ENCODE measurements around the gene ZNRD2. TPM values are rescaled to one million over a fixed set of nuclear protein-coding genes. Genes with fewer than 3 reads are reported as not detected.

ZNRD2 gene
- polyA plus RNA-seq, 1 donor: 53.9 TPM

DNA sequence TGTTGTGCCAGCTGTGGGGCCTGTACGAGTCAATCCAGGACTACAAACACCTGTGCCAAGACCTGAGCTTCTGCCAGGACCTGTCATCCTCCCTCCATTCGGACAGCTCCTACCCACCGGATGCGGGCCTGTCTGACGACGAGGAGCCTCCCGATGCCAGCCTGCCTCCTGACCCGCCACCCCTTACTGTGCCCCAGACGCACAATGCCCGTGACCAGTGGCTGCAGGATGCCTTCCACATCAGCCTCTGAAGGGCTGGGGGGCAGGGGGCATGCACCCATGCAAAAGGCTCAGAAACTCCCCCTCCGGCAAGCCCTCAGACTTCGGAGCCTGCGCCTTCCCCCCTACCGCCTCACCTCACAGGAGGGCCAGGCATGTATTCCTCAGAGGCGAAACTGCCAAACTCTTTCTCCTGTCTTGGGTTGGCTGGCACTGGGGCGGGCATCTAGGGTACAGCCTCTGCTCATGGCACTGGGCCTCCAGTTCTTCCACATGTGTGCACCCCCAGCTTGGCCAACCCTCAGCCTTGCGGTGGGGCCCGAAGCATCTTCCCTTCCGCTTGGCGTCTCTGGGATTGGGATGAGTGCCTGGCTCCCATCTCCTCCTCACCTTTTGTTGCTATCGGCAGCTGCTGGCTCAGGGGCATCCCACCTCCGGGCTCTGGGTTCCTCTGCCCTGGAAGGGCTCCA is 3.3 kb downstream of the ZNRD2 start:
- DNase-seq (ENCODE audit: low read depth): no peak

DNA sequence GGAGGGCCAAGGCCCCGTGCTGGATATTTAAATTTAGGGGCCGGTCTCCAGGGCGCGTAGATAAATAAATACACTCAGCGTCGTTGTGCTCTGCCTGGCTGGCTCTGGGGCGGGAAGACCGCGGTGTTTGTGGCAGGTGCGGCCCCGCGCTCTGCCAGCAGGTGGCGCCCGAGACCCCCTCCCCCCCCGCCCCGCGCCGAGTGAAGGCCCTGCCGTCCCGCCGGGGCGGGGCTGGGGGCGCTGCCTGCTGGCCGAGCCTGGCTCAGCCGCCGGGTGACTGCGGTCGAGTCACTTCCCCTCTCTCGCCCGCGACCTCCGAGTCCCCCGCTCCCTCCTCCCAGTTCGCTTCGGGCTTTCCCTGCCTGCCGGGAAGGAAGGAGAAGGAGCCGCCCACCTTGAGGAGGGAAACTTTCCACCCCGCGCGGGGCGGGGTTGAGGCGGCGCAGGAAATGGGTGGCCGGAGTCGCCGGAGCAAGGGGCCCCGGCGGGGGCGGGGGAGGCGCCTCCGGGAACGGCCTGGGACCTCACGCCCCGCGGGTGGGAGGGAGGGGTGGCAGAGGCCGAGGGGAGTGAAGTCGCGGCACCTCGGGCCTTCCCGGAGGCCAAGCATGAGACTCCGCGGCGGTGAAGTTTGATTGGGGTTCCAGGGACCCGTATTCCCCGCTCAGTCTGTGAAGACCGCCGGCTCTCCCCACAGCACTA is 4.0 kb downstream of the ZNRD2 start:
- DNase-seq (ENCODE audit: low read depth): peak; percentile 77

- no peak for DNase-seq (ENCODE audit: low read depth)
Measured at GRCh38 chr11:65574811-65575567, 4.7 kb downstream of the ZNRD2 start.

DNA sequence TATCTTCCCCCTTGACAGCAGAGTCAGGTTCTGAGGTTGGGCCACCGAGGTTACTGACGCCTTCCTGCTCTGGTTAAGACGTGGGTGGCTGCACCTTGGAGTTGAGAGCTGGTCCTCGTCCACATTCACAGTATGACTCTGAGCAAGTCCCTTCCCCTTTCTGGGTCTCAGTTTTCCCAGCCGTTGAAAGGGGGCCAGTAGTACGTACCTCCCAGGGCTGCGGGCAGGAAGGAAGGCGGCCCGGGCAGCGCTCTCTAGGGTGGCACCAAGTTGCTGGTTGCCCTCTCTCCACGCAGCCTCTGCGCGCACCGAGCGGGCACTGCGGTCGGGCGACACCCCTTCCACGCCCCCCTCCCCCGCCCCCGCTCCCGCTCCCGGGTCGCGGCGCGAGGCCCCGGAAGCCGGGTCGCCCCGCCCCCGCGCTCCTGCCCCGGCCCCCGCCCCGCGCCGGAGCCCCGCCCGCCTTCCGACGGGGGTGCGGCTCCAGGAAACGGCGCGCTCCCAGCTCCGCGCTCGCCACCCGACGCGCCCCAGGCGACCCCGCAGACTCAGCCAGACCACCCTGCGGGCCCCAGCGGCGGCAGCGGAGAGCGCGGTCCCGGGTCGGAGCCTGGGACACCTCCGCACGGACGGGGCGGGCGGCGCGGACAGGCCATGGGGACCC is 5.4 kb downstream of the ZNRD2 start, which contains the start of gene EHBP1L1:
TSS of gene EHBP1L1 (plus strand) at position 486 of the 664 bp plus-strand sequence. CDS start 250 bp downstream, outside the sequence.
- no peak for DNase-seq (ENCODE audit: low read depth)

DNA sequence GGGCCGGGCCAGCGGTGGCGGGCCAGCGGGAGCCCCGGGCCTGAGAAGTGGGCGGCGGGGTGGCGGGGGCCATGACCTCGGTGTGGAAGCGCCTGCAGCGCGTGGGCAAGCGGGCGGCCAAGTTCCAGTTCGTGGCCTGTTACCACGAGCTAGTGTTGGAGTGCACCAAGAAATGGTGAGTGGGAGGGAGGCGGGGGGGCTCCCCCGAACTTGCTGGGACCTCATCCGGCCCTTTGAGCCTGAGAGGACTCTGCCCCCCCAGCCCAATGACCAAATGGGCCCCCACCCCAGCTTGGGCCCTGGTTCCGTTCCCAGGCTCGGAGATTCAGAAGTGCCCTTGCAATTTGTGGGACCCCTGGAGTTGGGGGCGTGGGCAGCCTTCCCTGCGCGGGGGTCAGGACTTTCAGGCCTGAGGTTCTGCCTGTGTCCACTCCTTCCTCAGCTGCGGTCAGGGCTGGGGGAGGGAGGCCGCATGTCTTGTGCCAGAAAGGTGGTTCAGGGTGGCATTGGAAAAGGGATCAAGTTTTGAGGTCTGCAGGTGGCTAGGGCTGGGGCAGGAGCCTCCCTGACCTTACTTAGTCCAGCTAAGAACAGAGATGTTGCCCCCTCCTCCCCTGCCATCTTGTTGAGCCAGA is 6.1 kb downstream of the ZNRD2 start:
- DNase-seq (ENCODE audit: low read depth): no peak

DNA sequence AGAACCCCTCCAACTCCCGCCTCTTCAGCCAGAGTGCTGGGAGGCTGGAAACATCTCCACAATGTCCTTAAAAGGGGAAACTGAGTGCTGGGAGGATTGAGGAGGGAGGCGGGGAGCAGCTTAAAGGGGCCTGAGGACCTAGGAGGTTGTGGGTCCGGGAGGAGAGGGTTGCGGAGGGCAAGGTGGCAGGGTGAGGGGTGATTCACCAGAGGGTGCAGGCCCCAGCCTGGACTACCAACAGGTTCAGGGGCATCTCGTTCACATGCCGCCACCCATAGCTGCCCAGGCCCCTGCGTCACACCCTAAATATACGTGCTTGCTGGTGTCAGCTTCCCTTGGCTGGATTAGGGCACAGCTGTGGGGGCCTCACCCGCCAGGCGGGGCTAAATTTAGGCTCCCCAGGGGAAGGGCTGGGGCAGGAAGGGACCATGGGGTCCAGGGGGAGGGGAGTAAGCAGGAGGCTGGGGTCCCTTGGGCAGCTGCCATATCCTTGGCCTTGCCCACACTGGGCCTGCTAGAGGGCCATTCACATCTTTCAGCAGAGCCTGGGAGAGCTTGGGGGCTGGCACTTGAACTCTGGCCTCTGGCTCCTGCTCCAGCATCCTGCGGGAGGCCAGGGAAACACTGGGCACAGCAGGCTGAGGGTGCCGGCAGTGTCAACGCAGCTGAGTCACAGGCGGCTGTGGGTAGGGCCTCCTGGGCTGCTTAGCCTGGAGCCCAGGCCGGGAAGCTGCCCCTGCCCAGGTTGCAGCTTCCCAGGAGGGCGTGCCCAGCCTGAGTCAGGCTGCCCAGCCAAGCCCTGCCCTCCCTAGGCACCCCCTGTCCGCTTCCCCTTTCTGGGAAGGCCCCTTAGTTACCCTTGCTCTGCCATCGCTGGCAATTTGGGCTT is 6.8 kb downstream of the ZNRD2 start:
- no peak for DNase-seq (ENCODE audit: low read depth)

GRCh38 chr11:65577756-65578109 is 7.5 kb downstream of the ZNRD2 start:
- no peak for DNase-seq (ENCODE audit: low read depth)

- DNase-seq (ENCODE audit: low read depth): no peak
Measured at GRCh38 chr11:65578134-65578533, 7.9 kb downstream of the ZNRD2 start.

GRCh38 chr11:65578667-65579066 is 8.4 kb downstream of the ZNRD2 start:
- no peak for DNase-seq (ENCODE audit: low read depth)

GRCh38 chr11:65579291-65579690 is 9.0 kb downstream of the ZNRD2 start:
- DNase-seq (ENCODE audit: low read depth): no peak

GRCh38 chr11:65580031-65580692 is 9.9 kb downstream of the ZNRD2 start:
- no peak for DNase-seq (ENCODE audit: low read depth)

GRCh38 chr11:65580756-65581155 is 10.5 kb downstream of the ZNRD2 start:
- DNase-seq (ENCODE audit: low read depth): no peak

GRCh38 chr11:65581928-65582327 is 11.7 kb downstream of the ZNRD2 start:
- DNase-seq (ENCODE audit: low read depth): no peak

- DNase-seq (ENCODE audit: low read depth): no peak
Measured at GRCh38 chr11:65583589-65583988, 13.3 kb downstream of the ZNRD2 start.

DNA sequence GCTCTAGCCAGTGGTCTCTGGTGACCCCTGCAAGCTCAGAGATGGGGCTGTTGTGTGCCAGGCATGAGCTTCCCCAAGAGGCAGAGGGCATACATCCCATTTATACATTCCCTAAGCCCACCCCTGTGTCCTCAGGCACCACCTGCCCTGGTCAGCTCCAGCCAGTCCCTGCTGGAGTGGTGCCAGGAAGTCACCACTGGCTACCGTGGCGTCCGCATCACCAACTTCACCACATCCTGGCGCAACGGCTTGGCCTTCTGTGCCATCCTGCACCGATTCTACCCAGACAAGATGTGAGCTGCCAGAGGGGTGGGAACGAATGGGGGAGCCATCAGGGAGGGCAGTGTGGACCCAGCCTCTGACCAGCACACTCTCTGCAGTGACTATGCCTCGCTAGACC is 13.8 kb downstream of the ZNRD2 start:
- DNase-seq (ENCODE audit: low read depth): no peak

- no peak for DNase-seq (ENCODE audit: low read depth)
Measured at GRCh38 chr11:65584723-65585171, 14.5 kb downstream of the ZNRD2 start.

DNA sequence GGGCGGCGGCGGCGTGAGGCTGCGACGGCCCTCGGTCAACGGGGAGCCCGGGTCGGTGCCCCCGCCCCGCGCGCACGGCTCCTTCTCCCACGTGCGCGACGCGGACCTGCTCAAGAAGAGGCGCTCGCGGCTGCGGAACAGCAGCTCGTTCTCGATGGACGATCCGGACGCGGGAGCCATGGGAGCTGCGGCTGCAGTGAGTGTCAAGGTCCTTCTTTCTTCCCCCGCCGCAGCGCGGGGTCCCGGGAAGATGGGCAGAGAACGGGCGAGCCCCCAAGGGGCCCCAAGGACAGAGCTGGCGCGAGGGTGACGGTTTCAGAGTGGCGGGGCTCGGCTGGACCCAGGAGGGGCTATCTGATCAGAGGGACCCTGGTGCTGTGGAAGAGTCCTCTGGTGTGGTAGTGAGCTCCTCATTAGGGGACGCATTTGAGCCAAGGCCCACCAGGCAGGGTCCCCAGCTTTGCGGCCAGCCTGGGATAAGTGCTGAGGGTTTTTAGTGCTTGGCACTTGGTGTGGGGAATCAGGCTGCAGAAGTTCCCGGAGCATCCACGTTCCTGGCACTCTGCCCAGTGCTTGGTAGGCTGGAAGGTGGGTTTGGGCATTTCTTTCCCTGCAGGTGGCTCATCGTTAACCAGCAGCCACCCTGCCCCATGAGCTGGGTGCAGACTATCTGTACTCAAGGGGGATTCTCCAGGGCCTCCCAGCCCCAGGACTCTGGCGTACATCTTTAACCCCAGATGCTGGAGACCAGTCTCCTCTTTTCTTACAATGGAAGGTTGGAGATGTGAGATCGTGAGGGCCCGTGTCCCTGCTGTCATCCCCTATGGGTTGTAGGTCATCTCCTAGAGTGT is 15.3 kb downstream of the ZNRD2 start:
- DNase-seq (ENCODE audit: low read depth): no peak

- DNase-seq (ENCODE audit: low read depth): no peak
Measured at GRCh38 chr11:65586247-65586630, 16.0 kb downstream of the ZNRD2 start.

DNA sequence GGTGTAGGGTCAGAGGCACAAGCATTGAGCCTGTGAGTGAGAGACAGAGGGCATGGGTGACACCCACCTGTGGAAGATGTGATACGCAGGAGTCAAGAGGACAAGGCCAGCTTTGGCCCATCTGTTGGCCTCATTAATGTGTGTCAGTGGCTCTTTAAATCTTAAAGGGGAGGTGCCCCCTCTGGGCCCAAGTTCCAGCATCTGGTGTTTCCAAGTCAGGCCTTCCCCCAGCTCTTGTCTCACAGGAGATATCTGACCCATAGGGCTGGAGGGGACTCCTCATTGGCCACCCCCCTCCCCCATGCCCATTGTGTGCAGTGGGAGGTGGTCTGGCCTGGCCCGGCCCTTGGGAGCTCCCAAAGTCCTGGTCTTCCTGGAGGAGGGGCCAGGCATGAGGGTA is 16.4 kb downstream of the ZNRD2 start:
- no peak for DNase-seq (ENCODE audit: low read depth)

Data from forelimb muscle (tissue), 1 donor.